Fibroblast of skin of back (primary cell): ENCODE results near the gene MYO16.

ENCODE experiments used
- DNase-seq: peaks from one replicate; pipeline ENCODE4 v3.0.0-alpha.2; 2013

MYO16 gene

GRCh38 chr13:109251956-109252355, 622.5 kb downstream of the MYO16 start:
- DNase-seq: peak; percentile 69

- DNase-seq: no peak
These were observed 623.9 kb downstream of the MYO16 start for GRCh38 chr13:109253316-109253715.

DNA sequence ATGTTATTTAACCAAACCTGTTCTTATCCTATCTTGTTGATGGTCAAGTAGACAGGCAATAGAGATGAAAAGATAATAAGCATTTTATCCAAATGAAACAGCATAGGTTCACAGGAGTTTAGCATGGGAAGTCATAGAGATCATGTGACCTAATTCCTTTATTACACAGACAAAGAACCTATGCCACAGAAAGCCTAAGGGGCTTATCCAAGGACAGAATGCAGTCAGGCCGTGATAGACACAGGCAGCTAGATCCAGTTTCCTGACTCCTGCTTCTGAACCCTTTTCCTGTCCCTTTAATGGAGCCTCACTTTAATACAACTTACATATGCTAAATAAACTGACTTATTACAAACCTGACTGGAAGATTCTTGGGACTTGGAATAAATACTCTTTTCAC, 624.9 kb downstream of the MYO16 start:
- DNase-seq: no peak

GRCh38 chr13:109255141-109255856, 625.9 kb downstream of the MYO16 start:
- no peak for DNase-seq

DNA sequence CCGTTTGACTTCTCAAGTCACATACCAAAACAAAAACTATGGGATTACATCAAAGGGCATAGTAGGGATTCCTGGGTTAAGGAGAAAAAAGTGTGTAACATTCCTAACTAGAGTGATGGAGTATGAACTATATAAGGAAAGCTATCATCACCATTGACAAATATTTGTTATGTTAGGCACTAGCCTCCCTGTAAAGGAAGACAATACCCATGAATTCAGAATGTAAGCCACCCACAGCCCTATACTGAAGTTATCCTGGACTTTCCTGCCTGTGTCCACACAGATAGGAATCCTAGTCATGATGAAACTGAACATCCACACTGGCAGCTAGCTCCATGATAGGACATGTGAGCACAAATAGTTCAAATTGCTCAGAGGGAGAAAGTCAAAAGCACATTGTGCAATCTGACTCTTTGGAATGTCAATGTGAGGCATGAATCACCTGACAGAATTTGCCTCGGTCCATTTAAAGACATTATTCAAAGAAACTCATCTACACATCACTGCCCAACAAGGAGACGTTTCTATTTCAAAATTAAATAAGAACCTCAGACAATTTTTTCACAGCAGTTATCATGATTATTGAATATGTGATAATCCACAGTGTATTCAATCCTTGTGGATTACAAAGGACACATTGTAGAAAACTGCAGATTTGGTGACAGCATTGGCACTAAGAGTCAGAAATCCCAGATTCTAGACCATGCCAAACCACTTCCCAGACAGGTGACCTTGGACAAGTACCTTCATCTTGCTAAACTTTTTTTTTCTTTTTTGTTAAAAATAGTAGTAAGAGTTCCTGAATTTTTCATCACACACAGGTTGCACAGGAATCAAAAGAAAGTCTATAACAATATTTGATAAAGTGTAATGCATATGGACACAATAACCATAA, 627.7 kb downstream of the MYO16 start:
- DNase-seq: peak; percentile 98
